Measurements from ENCODE around the gene PRDX1.
"Not testable (repeated sequence)": the region's sequence is repeated elsewhere in the genome, so short reads cannot be mapped to it uniquely, and the experiment has no call there.

Gene PRDX1

DNA sequence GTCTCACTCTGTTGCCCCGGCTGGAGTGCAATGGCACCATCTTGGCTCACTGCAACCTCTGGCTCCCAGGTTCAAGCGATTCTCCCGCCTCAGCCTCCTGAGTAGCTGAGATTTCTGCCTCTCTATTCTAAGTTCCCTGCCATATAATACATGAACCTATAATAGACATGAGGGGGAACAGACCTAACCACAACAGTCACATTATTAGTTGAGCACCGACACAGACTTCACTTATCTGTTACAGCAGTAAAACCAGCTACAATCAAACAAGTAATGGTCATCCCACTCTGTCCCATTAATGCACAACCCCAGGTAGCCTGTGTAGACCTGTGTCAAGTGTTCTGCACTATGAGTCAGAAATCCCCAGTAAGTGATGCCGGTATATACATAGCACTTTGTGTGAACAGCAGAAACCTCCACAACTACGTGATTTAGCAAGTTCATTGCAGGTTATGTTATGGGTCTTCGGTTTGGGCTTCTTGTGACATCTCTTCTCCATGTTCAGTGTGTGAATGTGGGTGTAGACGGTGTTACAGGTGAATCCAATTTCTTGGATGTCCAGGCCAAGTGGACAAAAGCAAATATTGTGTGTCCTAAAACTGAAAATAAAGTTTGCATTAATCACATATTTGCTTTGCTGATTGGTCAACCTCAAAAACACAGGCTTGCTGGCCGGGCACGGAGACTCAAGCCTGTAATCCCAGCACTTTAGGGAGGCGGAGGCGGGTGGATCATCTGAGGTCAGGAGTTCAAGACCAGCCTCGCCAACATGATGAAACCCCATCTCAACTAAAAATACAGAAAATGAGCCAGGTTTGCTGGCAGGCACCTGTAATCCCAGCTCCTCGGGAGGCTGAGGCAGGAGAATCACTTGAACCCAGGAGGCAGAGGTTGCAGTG is 18.0 kb downstream of the PRDX1 start:
- DNase-seq (ENCODE audit: low read depth, low spot score) = no peak

DNA sequence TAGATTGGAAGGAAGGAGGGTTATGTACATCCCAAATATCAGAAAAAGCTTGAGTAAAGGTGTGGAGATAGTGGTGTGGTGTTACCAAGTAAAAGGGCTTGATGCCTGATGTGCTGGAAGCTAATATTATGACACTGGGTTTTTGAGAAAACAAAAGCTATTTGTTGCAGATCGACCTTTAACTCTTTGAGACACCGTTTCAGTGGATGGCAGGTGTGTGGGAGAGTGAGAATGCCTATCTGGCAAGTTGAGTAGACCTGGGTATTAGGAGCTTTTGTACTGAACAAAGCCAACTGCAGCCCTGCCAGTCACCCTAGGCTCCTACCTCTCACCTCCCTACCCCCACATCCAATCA is 20.2 kb downstream of the PRDX1 start:
- no peak for DNase-seq (ENCODE audit: low read depth, low spot score)

DNA sequence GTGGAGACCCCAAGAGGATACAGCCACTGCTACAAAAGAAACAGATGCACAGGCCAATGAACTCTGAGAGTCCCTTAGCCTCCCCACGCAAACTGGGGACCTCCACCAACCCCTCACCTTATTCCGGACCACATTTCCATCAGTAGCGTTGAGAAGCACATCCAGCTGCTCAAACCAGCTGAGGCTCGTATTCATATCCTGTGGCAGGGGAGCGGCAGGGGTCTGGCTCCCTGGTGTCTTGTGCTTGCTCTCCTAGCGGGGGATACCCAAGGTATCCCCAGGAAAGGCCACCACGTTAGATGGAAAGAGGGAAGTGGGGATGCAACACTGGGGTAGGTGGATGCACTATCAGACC is 22.3 kb downstream of the PRDX1 start:
- no peak for DNase-seq (ENCODE audit: low read depth, low spot score)

DNA sequence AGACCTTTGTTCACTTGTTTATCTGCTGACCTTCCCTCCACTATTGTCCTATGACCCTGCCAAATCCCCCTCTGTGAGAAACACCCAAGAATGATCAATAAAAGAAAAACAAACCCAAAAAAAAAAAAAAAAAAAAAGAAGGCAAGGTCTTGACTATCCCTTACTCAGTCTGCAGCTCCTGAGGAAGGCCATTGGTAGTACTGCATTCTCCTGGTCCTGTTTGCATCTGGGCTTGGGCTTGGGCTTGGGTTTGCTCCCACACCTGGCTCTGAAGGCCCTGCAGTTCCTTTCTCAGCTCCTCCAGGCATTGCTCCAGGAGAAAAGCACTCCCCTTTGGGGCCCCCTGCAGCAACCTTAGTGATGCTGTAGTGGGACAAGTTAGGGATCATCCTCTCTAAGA is 23.4 kb downstream of the PRDX1 start:
- DNase-seq (ENCODE audit: low read depth, low spot score) = no peak

DNA sequence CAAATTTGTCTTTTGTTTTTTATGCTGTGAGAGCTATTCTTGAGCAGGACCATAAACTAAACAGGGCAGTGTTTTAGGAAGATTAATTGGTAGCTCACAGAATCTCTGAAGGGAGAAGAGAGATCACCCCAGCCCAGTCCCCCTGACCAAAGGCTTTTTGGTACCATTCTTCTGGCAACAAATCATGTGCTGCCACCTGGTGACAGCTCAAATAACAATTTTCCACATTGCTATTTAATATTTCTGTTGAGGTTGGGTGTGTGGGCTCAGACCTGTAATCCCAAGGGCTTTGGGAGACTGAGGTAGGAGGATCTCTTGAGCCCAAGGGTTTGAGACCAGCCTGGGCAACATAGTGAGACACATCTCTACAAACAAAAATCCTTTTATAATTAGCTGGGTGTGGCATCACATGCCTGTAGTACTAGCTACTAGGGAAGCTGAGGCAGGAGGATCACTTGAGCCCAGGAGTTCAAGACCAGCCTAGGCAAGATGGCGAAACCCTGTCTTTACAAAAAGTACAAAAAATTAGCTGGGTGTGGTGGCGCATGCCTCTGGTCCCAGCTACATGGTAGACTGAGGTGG is 28.5 kb downstream of the PRDX1 start:
- DNase-seq (ENCODE audit: low read depth, low spot score) = peak; percentile 16

DNA sequence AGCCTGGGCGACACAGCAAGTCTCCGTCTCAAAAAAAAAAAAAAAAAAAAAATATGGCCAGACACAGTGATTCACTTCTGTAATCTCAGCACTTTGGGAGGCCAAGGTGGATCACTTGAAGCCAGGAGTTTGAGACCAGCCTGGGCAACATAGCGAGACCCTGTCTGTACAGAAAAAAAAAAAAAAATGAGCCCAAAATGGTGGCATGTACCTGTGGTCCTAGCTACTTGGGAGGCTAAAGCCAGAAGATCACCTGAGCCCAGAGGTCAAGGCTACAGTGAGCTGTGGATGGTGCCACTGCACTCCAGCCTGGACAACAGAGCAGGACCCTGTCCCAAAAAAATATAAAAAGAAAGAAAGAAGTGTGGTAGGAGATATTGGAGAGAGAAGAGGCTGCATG is 29.0 kb downstream of the PRDX1 start:
- DNase-seq (ENCODE audit: low read depth, low spot score) = no peak

DNA sequence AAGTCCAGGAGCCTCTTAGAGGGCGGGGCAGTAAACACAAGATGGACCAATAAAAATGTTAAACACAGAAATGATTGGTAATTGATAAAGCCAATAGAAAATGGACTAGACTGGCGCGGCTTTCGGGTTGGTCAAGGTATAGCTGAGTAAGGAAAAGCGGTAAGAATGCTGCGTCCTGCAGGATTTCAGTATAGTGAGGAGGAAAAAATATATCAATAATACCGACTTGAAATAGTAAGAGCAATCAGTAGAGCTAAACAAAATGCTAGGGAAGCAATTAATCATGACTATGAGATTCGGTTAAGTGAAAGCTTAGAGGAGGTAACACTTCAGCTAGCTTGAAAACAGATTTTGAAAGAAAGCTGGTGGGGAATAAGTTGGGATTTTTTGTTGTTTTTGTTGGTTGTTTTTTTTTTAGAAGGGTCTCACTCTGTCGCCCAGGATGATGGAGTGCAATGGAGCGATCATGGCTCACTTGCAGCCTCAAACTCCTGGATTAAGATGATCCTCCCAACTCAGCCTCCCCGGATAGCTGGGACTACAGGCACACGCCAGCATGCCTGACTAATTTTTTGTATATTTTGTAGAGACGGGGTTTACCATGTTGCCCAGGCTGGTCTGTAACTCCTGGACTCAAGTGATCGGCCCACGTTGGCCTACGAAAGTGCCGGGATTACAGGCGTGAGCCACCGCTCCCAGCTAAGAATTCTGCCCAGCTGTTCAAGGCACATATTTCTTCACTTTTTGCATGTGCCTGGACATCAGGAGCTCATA is 30.0 kb downstream of the PRDX1 start:
- no peak for DNase-seq (ENCODE audit: low read depth, low spot score)

DNA sequence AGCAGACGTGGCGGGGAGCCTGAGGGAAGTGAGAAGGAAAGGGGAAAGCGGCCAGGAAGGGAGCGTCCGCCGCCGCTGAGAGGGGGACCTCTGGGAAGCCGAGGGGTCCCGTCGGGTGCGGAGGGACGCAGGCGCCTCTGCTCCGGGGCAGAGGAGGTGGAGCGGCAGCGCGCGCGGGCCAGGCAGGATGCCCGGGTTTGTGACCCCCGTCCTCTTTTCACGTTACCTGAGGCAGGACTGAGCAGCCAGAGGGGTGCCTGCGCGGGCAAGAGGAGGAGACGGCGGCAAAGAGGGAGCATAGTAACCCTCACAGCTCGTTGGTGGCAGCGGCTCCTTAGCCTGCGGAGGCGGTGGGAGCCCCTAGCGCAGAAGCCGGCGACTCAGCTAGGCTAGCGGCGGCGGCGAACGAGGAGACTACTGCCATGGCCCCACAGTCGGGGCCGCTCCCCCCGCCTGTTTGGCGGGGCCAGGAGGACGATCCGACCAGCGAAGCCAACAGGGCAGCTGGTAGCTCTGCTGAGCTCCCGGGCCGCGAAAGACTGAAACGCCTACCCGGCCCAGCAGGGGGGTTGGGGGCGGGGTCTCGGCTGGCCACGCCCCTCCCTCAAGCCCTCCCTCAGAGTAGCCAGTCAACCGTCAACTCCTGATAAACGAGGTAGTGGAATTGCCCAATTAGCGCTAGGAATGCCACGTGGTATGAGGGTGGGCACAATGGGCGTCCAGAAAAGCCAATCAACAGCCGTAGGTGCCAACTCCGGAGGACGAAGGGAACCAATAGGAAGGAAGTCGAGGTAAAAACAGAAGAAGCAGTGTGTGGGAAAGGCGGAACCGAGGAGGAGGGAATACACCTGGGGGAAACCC is 30.8 kb downstream of the PRDX1 start, which contains the start of gene TESK2:
Gene TESK2, minus strand, starts transcription at position 538 of the 861 bp plus-strand sequence. CDS start 33,378 bp downstream, outside the sequence.
- peak; percentile 91 for DNase-seq (ENCODE audit: low read depth, low spot score)

DNA sequence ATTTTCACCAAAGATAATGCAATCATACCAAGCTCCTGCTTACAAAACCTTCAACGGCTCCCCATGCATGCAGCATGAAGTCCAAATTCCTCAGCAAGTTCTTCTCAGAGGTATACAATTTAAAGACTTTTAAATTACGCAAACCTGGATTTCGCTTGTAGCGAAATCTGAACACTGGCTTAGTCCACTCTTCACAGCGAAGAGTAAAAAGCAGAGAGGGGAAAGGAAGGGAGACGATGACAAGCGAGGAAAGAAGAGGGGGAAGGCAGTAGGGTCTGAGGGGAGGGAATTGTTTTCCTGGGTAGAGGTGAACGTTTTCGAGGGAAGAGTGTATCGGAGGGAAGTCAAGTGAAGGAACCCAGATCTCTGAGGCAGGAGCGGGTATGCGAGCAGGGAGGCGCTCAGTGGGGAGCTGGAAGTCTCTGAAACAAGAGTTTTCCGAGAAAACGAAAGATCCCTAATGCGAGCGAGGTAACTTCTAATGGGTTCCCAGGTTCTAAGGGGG is 31.5 kb downstream of the PRDX1 start:
- DNase-seq (ENCODE audit: low read depth, low spot score) = no peak

DNA sequence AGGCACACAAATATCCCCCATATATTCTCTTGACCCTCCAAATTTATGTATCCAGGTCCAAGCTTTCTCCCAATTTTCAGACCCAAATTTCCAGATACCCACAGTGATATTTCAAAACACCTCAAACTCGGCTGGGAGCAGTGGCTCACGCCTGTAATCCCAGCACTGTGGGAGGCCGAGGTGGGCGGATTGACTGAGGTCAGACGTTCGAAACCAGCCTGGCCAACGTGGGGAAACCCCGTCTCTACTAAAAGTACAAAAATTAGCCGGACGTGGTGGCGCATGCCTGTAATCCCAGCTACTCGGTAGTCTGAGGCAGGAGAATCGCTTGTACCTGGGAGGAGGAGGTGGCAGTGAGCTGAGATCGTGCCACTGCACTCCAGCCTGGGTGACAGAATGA is 32.3 kb downstream of the PRDX1 start:
- not testable (repeated sequence) for DNase-seq (ENCODE audit: low read depth, low spot score)

DNA sequence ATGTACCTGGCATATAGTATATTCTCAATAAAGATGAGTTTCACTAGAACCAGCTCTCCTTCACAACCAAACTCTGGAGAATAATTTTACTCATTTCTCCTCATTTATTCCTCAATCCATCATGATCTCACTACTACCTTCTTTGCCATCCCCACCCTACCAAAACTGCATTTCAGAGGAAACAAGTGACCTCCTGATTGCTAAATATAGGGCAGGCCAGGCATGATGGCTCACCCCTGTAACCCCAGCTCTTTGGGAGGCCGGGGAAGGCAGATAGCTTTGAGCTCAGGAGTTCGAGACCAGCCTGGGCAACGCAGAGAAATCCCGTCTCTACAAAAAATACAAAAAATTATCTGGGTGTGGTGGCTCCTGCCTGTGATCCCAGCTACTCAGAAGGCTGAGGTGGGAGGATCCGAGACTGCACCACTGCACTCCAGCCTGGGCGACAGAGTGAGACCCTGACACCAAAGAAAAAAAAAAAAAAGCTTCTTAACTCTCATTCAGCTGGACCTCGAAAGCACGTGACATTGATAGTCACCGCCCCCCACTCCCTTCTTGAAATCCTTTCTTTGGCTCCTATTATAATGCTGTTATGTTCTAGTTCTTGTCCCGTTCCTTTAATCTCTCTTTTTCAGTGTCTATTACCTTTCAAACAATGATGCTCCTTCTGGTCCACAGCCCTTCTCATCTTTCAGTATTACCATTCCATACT is 32.9 kb downstream of the PRDX1 start:
- no peak for DNase-seq (ENCODE audit: low read depth, low spot score)

DNA sequence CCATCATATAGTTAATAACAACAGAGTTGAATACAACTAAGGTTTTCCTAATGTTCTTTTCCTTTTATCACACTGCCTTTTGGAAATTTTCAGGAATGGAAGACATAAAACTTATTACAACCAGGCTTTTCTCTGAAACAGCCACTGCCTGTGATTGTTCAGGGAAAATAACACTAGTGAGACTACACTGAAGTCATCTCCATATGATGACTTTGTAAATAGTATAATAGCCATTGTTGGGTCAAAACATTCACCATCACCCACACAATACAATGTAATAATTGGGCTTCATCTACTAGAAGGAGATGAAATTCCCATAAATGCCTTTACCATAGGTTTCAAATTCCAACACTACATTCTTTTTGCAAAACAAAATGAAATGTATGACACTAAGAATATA is 35.7 kb downstream of the PRDX1 start:
- no peak for DNase-seq (ENCODE audit: low read depth, low spot score)

DNA sequence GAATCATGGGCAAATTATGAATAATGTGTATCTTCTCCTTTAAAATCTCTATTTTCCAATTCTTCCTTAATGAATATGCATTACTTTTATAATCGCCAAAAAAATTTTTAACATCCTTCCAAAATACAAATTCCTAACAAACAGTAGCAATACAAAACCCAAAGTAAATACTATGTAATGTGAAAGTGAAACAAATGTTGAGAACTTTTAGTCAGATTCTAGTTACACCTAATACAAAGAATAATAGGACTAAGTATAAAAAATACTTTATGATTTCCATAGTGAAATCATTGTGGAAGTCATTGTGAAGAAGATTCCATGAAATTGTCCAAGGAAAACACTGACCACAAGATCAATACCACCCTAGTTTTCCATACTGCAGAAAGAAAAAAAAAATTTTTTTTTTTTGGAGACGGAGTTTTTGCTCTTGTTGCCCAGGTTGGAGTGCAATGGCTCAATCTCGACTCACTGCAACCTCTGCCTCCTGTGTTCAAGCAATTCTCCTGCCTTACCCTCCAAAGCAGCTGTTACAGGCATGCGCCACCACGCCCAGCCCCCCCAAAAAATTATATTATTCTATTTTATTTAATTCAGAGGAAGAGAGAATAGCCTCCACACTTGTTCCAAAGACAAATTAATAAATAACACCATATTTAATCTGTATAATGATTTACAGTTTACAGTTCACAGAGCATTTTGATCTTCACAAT is 42.5 kb downstream of the PRDX1 start:
- DNase-seq (ENCODE audit: low read depth, low spot score) = no peak

DNA sequence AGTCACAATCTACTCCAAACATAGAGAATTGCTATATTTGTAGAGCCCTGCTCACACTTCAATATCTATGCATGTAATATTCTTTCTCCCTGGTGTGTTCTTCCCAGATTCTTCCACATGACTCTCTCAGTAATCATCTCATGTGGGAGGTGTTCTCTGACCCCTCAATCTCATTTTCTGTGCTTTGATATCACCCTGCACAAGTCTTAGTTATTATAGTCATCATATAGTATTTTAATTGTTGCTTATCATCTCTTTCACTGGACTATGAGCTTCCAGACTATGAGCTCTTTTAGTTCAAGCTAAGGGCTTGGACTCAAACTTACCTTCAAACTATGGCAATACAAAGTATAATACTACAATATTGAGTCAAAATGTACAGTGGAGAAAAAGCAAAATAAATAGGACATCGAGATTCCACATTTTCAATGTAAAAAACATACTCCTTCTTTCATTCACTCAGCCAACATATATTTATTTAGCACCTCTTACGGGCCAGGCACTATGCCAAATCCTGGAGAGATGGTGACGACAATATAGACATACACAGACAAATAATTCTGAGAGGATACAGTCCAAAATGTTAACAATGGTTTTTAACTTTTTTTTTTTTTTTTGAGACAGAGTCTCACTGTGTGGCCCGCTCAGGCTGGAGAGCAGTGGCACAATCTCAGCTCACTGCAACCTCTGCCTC is 43.4 kb downstream of the PRDX1 start:
- no peak for DNase-seq (ENCODE audit: low read depth, low spot score)

DNA sequence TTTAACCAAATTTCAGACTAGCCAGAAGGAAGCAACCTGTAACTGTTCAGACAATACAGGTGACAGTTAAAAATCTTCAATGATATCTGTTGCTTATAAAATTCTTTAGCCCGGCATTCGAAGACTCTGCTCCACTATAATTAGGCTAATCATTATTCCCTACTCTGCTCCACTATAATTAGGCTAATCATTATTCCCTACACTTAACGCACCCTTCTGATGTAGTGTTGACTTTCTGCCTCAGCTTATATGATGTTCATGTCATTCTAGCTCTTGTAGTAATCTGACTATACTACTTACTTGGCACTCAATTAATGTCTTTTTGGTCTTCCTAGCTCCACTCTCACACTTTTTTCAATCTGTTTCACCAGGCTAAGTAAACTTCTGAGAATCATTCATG is 44.0 kb downstream of the PRDX1 start:
- DNase-seq (ENCODE audit: low read depth, low spot score) = no peak

DNA sequence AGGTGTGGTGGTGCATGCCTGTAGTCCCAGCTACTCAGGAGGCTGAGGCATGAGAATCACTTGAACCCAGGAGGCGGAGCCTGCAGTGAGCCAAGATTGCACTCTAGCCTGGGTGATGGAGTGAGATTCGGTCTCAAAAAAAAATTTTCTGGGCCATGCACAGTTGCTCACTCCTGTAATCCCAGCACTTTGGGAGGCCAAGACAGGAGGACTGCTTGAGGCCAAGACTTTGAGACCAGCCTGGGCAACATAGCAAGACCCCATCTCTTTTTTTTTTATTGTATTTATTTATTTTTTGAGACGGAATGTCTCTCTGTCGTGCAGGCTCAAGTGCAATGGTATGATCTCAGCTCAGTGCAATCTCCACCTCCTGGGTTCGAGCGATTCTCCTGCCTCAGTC is 47.5 kb downstream of the PRDX1 start:
- not testable (repeated sequence) for DNase-seq (ENCODE audit: low read depth, low spot score)

DNA sequence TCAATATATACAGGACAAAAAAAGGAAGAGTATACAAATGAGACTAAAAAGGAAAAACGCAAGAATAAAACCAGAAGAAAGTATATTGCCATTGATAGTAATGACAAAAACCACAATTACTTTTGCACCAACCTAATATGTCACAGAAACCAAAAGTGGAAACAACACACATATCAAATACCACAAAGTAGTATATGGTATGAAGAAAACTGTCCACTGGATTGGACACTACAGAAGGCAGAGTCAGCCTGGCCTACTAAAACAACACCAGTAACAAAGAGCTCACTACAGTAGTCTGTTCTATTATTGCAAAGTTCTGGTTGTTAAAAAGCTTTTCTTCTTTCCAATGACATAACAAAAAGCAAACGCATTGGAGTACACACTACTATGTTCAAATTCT is 48.4 kb downstream of the PRDX1 start:
- DNase-seq (ENCODE audit: low read depth, low spot score) = no peak

DNA sequence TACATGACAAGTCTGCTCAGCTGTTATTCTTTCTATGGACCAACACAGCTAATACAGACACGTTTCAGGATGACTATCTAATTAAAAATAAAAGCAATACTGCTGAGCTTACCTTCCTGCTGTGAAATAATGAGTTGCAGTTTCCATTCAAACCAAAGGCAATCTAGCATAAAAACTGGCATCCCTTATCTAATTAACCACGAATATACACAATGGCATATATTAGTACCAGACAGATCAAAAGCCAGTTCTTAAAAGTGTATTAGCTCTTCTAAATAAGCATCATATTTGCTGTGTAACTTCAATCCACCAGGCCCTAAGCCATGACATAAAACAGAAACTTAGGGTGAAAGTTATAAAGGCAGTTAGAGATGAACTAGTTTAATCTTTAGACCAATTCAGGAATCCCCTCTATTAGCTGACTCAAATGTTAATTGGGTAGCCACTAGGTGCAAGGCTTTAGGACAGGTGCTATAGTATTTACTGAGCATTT is 51.3 kb downstream of the PRDX1 start:
- no peak for DNase-seq (ENCODE audit: low read depth, low spot score)

DNA sequence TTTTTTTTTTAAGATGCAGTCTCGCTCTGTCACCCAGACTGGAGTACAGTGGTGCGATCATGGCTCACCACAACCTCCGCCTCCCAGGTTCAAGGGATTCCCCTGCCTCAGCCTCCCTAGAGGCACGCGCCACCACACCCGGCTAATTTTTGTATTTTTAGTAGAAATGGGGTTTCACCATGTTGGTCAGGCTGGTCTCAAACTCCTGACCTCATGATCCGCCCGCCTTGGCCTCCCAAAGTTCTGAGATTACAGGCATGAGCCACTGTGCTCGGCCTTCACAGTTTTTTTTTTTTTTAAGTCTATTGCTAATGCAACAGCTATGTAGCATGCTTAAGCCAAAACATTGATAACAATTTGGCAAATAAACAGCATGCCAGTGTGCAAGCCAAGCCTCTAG is 54.3 kb downstream of the PRDX1 start:
- not testable (repeated sequence) for DNase-seq (ENCODE audit: low read depth, low spot score)
